T47D (cell line): ENCODE measurements around the gene PLEKHG5.
"Not testable (repeated sequence)": the region's sequence is repeated elsewhere in the genome, so short reads cannot be mapped to it uniquely, and the experiment has no call there.

Experiments used
- DNase-seq, 2 experiments: peaks; one replicate each; pipeline versions ENCODE4 v3.0.0 to v3.0.0-alpha.2; 2011 to 2012; ENCODE audit warnings: low read depth in 1 of 2, low spot score in 1 of 2
- JUND ChIP-seq: IDR thresholded peaks from 2 replicates; pipeline ENCODE4 v1.6.1; 2012; ENCODE audit warnings: low read depth
- in situ Hi-C: cut with HindIII; loops from 2 replicates; pipeline ENCODE4 v1.10.0; 2016; ENCODE audit warnings: low sequenced_read_pairs, low pct_unique_long_range_greater_than_20kb

PLEKHG5 gene

GRCh38 chr1:6447016-6447817 is 44.2 kb downstream of the PLEKHG5 start:
- no peak for DNase-seq
- in situ Hi-C loops = no loop called here
- no peak for TF ChIP-seq JUND

- no peak for DNase-seq
- in situ Hi-C loops = no loop called here
These were observed 44.8 kb downstream of the PLEKHG5 start for GRCh38 chr1:6446665-6447015.

GRCh38 chr1:6445929-6446328 is 45.5 kb downstream of the PLEKHG5 start:
- DNase-seq, in situ Hi-C loops: not testable (repeated sequence)

More at GRCh38 chr1:6446665-6447015, 44.8 kb downstream of the PLEKHG5 start:
- TF ChIP-seq JUND = no peak

GRCh38 chr1:6445062-6445763 is 46.3 kb downstream of the PLEKHG5 start:
- TF ChIP-seq JUND = no peak
- peak in 1 of 2 experiments; percentile 39 for DNase-seq

GRCh38 chr1:6444377-6444776 is 47.1 kb downstream of the PLEKHG5 start:
- in situ Hi-C loops = no loop called here
- no peak for DNase-seq

More at GRCh38 chr1:6445062-6445763, 46.3 kb downstream of the PLEKHG5 start:
- in situ Hi-C loops = no loop called here

GRCh38 chr1:6443339-6444115 is 47.9 kb downstream of the PLEKHG5 start:
- DNase-seq = no peak
- no peak for TF ChIP-seq JUND
- in situ Hi-C loops = no loop called here

More at GRCh38 chr1:6444377-6444776, 47.1 kb downstream of the PLEKHG5 start:
- no peak for TF ChIP-seq JUND

- in situ Hi-C loops = no loop called here
- no peak for TF ChIP-seq JUND
- DNase-seq = no peak
These were observed 49.9 kb downstream of the PLEKHG5 start for GRCh38 chr1:6441586-6441985.

GRCh38 chr1:6440198-6441126 is 51.0 kb downstream of the PLEKHG5 start:
- peak in 1 of 2 experiments; percentile 40 for DNase-seq
- in situ Hi-C loops = no loop called here
- TF ChIP-seq JUND = no peak

- peak; percentile 69 to 77 for DNase-seq
- TF ChIP-seq JUND = no peak
These were observed 53.4 kb downstream of the PLEKHG5 start for GRCh38 chr1:6438047-6438525.

GRCh38 chr1:6437012-6437700 is 54.3 kb downstream of the PLEKHG5 start:
- in situ Hi-C loops = not testable (repeated sequence)
- DNase-seq = peak; percentile 44 to 73

More at GRCh38 chr1:6438047-6438525, 53.4 kb downstream of the PLEKHG5 start:
- in situ Hi-C loops = no loop called here

- DNase-seq, in situ Hi-C loops: not testable (repeated sequence)
These were observed 55.2 kb downstream of the PLEKHG5 start for GRCh38 chr1:6436277-6436676.

- in situ Hi-C loops = no loop called here
- DNase-seq = no peak
- TF ChIP-seq JUND = no peak
These were observed 55.9 kb downstream of the PLEKHG5 start for GRCh38 chr1:6435547-6435946.
